Ovary (tissue), 9 donors: ENCODE data around the gene COA3. TPM values are rescaled to one million over a fixed set of nuclear protein-coding genes. Genes with fewer than 3 reads are reported as not detected.

Source experiments
- DNase-seq, 5 donors: peaks; one replicate each; pipeline ENCODE4 v3.0.0-alpha.2; 2019 to 2020
- H3K27ac ChIP-seq, 2 donors: fragments of 200-600 bp; one replicate each; pipeline versions ENCODE4 v1.5.1 to v1.8.0; 2019 to 2022
- H3K27me3 ChIP-seq: fragments of 200-600 bp; one replicate; pipeline ENCODE4 v1.8.0; 2022
- H3K36me3 ChIP-seq: fragments of 200-600 bp; sonication (generic); one replicate; pipeline ENCODE4 v1.5.1; 2019
- H3K4me1 ChIP-seq: one replicate; pipeline ENCODE4 v1.8.1; 2013; ENCODE audit warnings: mild to moderate bottlenecking, moderate library complexity; ENCODE audit not compliant: insufficient read depth
- H3K4me3 ChIP-seq: fragments of 200-600 bp; sonication (generic); one replicate; pipeline ENCODE4 v1.5.1; 2017
- H3K9me3 ChIP-seq, 2 donors: fragments of 200-600 bp in 1 of 2; sonication (generic) in 1 of 2; one replicate each; pipeline versions ENCODE4 v1.5.1 to v1.8.1; 2013 to 2019; ENCODE audit warnings: mild to moderate bottlenecking in 1 of 2, moderate library complexity in 1 of 2
- CTCF ChIP-seq, 3 donors: fragments of 450-650 bp in 2 of 3; fragments of 200-600 bp in 1 of 3; IDR thresholded peaks; one replicate each; pipeline versions ENCODE4 v1.5.1 to v1.8.0; 2016 to 2022; ENCODE audit warnings: antibody characterized with exemption in 3 of 3, mild to moderate bottlenecking in 1 of 3
- EP300 ChIP-seq: sonication (generic); formaldehyde crosslinking; IDR thresholded peaks from one replicate; pipeline ENCODE4 v1.6.1; 2017; ENCODE audit warnings: antibody characterized with exemption
- POLR2A ChIP-seq: fragments of 450-650 bp; IDR thresholded peaks from one replicate; pipeline ENCODE4 v1.6.1; 2017; ENCODE audit warnings: antibody characterized with exemption, mild to moderate bottlenecking, moderate library complexity
- WGBS, 3 donors: extraction: QIAGEN DNeasy Blood & Tissue Kit in 1 of 3; methylation state at CpG; one replicate each; pipeline versions ENCODE4 v1.1.5 to v1.1.7; 2013 to 2017; 5-methylcytosine and 5-hydroxymethylcytosine counted together
- intact Hi-C, 4 donors: fragments of 100-400 bp; cut with DNase I; formaldehyde crosslinking; loops; one replicate each; pipeline versions ENCODE4 v1.11.0 to v1.15.1; 2022 to 2023
- polyA plus RNA-seq, 2 donors: library from polyadenylated mRNA; stranded (reverse); fragments of 200-250 nt in 1 of 2; fragments of 350-450 nt in 1 of 2; fragmentation: Illumina TruSeq in 1 of 2; extraction: RNeasy Lipid Tissue Mini Kit (QIAGEN cat#74804) in 1 of 2; gene quantifications; one replicate each; pipeline ENCODE4 v1.2.3, GENCODE V29; 2013 to 2014
- total RNA-seq, 7 donors: library from RNA; depleted of rRNA in 2 of 7; stranded (reverse); fragments of >200 nt in 2 of 7; fragmentation: NEBNext Ultra II Directional in 3 of 7; extraction: Animal tissue kit (Norgen Biotek cat#: 25700) in 3 of 7; gene quantifications; one replicate each; pipeline versions ENCODE4 v1.1.0 to v1.2.4, GENCODE V29; 2016 to 2023
- donor health status: DM: no; HTN: no; CAD: no; lungs with moderate emphysema.
- donor health status: DM: no; HTN: no; CAD: no.
- donor health status: Bipolar disorder and iron deficiency.
- donor health status: DM: yes; HTN: yes; CAD: no.
- donor health status: DM: no; HTN: no; CAD: no.
- donor health status: DM: yes; HTN: yes; CAD: no.

Gene COA3
- total and polyA plus RNA-seq, 9 donors, result 49.1 to 80.0 (median 64.0) TPM

GRCh38 chr17:42767512-42767911, 31.0 kb downstream of the COA3 start:
- intact Hi-C loops, result loop anchor here in 1 of 4 donors (10.0 kb wide), 1 partner anchor 183 kb away; no protein-coding TSS in a partner anchor
- no peak for TF ChIP-seq EP300
- no peak for TF ChIP-seq POLR2A
- no peak for TF ChIP-seq CTCF (IDR thresholded peaks at IDR 0.05)
- no peak for DNase-seq
- no peak overlapping the region for H3K27ac ChIP-seq
- H3K4me3 ChIP-seq, result no peak overlapping the region
- no peaks in the 10 kb centered on the region for H3K9me3 ChIP-seq
- H3K4me1 ChIP-seq, result no peaks in the 10 kb centered on the region
- H3K36me3 ChIP-seq, result no peaks in the 10 kb centered on the region
- H3K27me3 ChIP-seq, result no peaks in the 10 kb centered on the region

GRCh38 chr17:42766124-42766523, 32.4 kb downstream of the COA3 start:
- no peak for DNase-seq
- Histone ChIP-seq H3K27ac (no peak overlapping the region), H3K4me1 (no peaks in the 10 kb centered on the region), H3K9me3 (no peaks in the 10 kb centered on the region), H3K36me3 (no peaks in the 10 kb centered on the region), H3K27me3 (no peaks in the 10 kb centered on the region), H3K4me3 (no peak overlapping the region)
- no peak for TF ChIP-seq CTCF (IDR thresholded peaks at IDR 0.05)
- no peak for TF ChIP-seq POLR2A
- TF ChIP-seq EP300, result no peak
- intact Hi-C loops, result loop anchor here in 1 of 4 donors (10.0 kb wide), 1 partner anchor 181 kb away; no protein-coding TSS in a partner anchor
- 81 to 84% (median 83%) methylated on average over 6 of the region's 6 CpGs for WGBS, 3 donors

- Histone ChIP-seq H3K4me3 (peak overlapping the region; percentile 39), H3K27me3 (no peaks in the 10 kb centered on the region), H3K9me3 (no peaks in the 10 kb centered on the region), H3K27ac (no peak overlapping the region), H3K36me3 (no peaks in the 10 kb centered on the region), H3K4me1 (peaks cover 4% of the 10 kb centered on the region)
- TF ChIP-seq EP300, result no peak
- TF ChIP-seq POLR2A, result no peak
- TF ChIP-seq CTCF (IDR thresholded peaks at IDR 0.05), result no peak
- DNase-seq, result no peak
- WGBS, 3 donors, result 27 to 33% (median 30%) methylated on average over 12 of the region's 12 CpGs
- intact Hi-C loops, result loop anchor here (5.0 to 10.0 kb wide), 3 partner anchors 39 to 179 kb away; no protein-coding TSS in a partner anchor
Observed at GRCh38 chr17:42761638-42762037, 36.9 kb downstream of the COA3 start.

GRCh38 chr17:42760652-42761581, 37.6 kb downstream of the COA3 start, which contains the start of gene RAMP2:
RAMP2 (plus strand) TSS chr17:42761227; CDS start chr17:42761262, 35 bp downstream.
- H3K27me3 ChIP-seq, result no peaks in the 10 kb centered on the region
- no peaks in the 10 kb centered on the region for H3K9me3 ChIP-seq
- no peaks in the 10 kb centered on the region for H3K36me3 ChIP-seq
- H3K4me1 ChIP-seq, result peaks cover 4% of the 10 kb centered on the region
- TF ChIP-seq CTCF (IDR thresholded peaks at IDR 0.05) (no peak), POLR2A (no peak), EP300 (no peak)
- peak within 1 kb of the TSS in 1 of 2 donors; percentile 14 for H3K27ac ChIP-seq
- peak within 1 kb of the TSS; percentile 39 for H3K4me3 ChIP-seq
- DNase-seq, result peak; percentile 41 to 69 (median 45)
- 1 to 3% (median 1%) methylated on average over 42 to 84 of the region's 92 CpGs for WGBS, 3 donors
- intact Hi-C loops, result loop anchor here (5.0 to 10.0 kb wide), 3 partner anchors 39 to 179 kb away; no protein-coding TSS in a partner anchor
